Glomerular visceral epithelial cell (primary cell): Measurements from ENCODE around the gene LRCOL1.

Source experiments
- DNase-seq: peaks from one replicate; pipeline ENCODE4 v3.0.0-alpha.2; 2016; ENCODE audit errors: extremely low spot score

Gene LRCOL1

DNA sequence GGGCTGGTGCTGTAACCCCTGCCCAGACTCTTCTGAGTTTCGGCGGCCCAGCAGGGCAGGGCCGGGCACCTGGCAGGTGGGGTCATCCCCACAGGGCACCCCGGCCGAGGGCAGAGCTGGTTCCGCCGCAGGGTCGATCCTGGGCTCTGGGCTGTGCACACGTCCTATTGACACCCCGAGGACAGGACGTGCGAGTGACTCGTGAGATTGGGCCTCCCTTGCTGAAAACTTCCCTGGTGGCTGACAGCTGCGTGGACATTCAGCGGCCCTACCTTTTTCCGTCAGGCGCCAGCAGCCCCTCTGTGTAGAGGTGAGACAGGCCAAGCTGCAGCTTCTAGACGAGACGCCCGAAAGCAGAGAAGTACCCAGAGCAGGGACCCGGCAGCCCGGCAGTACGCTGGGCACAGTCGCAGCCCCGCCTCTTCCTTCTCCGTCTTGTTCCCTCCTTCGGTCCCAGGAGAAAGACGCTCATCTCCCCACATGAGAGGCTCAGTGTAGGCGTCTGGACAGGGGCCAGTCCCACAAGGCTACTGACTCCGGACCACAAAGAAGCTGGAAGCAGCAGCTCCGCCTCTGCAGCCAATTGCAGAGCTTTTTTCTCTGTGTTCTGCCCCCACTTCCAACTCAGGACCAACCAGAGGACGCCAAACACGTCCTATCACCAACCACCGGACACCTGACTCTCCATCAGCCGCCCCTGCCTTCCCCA, at the start of gene LRCOL1:
LRCOL1 (minus strand) TSS at position 532 of the 709 bp plus-strand sequence. CDS start 4,331 bp downstream, outside the sequence.
- DNase-seq: no peak

- DNase-seq: no peak
Observed at GRCh38 chr12:132660052-132660451, 49.7 kb upstream of the LRCOL1 start.

- no peak for DNase-seq
Observed at GRCh38 chr12:132659146-132659545, 48.8 kb upstream of the LRCOL1 start.

- no peak for DNase-seq
Observed at GRCh38 chr12:132658149-132658894, 47.9 kb upstream of the LRCOL1 start.

- DNase-seq: no peak
Observed at GRCh38 chr12:132657004-132657727, 46.8 kb upstream of the LRCOL1 start.

- DNase-seq: no peak
Observed at GRCh38 chr12:132653567-132654290, 43.3 kb upstream of the LRCOL1 start.

- no peak for DNase-seq
Observed at GRCh38 chr12:132651444-132652100, 41.2 kb upstream of the LRCOL1 start.

- DNase-seq: no peak
Observed at GRCh38 chr12:132649226-132649945, 39.0 kb upstream of the LRCOL1 start.

DNA sequence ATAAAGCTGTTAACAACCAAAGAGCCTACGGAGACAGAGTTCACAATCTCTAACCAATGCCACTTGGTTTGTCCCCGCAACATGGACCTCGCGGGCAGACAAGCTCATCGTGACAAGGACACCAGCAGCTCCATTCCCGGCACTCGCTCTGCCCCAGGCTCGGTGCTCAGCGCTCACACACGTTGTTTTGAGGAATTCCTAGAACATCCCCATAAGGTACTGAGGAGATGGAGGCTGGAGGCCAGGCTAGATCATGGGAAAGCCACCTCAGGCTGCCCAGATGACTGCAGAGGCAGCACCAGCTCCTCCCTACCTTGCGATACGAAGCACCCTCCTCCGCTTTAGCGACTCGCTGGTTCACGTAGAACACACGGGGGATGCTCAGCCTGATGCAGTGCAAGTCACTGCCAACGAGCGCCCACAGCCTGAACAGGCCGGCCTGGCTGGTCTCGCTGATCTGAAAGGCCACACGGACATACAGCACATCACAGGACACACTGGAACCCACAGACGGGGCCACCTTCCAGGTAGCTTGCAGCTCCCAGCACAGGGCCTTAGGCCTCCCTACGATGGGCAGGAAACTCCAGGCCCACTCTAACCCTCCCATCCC, 38.3 kb upstream of the LRCOL1 start:
- no peak for DNase-seq

DNA sequence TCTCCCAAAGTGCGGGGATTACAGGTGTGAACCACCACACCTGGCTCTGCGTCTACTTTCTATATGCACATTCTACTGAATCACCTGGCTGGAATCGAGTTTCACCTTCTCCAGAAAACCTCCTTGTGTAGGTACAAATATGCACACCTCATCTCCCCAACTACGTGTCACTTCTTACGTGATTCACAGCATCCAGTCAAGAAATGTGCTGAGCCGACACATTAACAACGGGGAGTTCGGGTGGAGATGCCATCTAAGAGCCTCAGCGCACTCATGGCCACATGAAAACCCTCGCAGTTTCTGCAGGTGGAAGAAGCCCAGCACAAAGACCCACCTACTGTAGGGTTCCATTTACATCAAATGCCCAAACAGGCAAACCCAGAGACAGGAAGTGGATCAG, 37.5 kb upstream of the LRCOL1 start:
- no peak for DNase-seq

- no peak for DNase-seq
Observed at GRCh38 chr12:132646850-132647249, 36.5 kb upstream of the LRCOL1 start.

DNA sequence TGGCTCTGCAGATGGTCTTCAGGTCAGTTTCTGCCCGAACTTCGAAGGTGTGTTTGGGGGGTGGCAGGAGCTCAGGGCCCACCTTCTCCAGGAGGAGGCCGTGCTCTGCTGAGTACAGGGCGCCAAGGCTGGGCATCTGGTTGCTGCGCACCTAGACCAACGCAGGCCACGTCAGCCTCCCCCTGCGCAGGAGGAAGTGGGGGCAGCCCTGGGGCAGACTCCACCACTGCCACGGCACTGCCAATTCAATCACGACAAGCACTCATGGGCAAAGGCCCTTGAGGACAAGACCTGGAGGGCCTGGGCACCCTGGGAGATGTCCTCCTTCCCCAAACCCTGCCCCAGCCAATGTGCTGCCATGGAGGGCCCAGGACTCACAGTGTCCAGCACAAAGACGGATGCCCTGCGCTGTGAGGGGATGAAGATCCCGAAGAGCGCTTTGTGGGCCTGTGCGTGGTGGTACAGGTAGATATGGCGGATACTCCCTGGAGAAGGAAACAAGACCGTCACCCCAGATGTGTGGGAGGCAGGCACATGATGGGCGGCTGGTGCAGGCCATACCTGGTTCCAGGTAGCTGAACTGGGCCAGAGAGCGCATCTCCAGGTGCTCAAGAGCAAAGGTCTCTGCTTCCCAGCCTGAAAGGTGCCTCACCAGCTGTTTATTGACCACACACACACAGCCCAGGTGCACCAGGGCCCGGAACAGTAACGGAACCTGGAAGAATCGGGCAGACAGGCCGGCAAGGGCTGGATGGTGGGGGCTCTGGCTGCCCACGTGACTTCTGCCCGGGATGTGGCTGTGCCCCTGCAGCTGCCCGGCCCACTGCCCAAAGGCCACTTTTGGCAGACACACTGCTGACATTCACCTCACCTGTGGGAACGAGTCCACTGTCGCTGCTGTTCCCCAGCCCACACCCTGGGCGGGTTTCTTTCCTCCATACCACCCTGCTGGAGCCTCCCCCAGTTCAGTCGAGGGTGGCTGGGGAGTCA, 32.8 kb upstream of the LRCOL1 start:
- no peak for DNase-seq

- DNase-seq: no peak
Observed at GRCh38 chr12:132641811-132642650, 31.6 kb upstream of the LRCOL1 start.

- DNase-seq: no peak
Observed at GRCh38 chr12:132640936-132641335, 30.6 kb upstream of the LRCOL1 start.

DNA sequence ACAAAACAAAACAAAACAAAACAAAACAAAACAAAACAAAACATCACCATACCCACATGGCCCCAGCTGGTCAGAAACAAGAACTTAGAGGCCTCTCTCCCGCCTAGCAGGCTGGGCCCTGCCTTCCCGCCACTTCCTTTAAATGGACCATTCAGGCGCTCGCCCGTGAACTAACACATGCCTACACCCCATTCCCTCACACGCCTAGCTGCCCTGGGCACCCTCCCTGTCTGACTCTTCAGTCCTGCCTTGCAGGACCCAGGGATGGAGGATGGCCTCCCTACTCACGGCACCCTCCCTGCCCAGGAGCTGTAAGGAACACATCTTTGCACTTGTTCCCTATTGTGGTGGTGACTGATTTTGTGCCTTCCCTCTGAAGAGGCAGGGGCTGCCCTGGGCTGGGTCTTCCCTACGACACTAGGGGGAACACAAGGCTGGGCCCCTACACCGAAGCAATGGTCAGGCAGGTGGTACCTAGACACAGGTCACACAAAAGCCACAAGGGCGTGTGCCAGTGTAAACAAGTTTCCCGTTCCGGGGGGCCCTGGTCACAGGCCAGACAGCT, 29.7 kb upstream of the LRCOL1 start:
- no peak for DNase-seq

DNA sequence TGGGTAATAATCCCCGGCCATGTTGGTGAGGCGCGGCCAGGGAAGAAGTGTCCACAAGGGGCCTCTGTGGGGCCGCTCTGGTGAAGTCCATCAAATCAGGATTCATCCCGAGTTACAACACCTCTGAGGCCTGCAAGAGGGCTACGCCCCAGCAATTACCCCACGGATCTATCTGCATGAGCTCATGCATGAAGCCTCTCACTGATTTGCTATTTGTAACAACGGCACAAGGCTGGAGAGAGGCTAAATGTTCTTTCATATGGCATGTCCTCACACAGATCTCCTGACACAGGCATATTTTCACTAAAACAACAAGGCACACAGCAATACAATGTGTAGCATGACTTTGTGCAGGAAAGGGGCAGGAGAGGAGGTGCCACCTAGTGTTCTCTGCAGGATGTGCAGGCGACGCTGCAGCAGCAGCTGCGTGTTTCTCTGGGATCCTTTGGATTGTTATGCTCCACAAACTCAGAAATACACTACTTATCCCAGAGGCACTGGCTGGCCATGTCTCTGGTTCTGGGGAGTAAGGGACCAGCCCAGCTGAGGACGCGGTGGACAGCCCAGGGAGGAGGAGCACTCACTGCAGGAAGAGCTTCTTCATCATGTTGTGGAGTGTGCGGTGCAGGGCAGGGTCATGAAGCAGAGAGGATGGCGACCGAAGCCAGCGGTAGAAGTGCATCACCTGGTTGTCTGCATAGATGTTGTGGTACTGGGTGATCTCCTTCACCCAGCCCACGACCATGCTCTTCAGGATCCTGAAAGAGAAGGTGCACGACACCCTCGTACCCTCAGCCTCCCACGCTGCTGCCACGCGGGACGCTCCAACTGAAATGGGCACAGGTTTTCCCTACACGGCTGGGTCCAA, 28.4 kb upstream of the LRCOL1 start:
- DNase-seq: peak; percentile 58

- no peak for DNase-seq
Observed at GRCh38 chr12:132637811-132638210, 27.4 kb upstream of the LRCOL1 start.
